ENCODE data around the gene TBL1XR1.
"Not testable (repeated sequence)": the region's sequence is repeated elsewhere in the genome, so short reads cannot be mapped to it uniquely, and the experiment has no call there.

Gene TBL1XR1

DNA sequence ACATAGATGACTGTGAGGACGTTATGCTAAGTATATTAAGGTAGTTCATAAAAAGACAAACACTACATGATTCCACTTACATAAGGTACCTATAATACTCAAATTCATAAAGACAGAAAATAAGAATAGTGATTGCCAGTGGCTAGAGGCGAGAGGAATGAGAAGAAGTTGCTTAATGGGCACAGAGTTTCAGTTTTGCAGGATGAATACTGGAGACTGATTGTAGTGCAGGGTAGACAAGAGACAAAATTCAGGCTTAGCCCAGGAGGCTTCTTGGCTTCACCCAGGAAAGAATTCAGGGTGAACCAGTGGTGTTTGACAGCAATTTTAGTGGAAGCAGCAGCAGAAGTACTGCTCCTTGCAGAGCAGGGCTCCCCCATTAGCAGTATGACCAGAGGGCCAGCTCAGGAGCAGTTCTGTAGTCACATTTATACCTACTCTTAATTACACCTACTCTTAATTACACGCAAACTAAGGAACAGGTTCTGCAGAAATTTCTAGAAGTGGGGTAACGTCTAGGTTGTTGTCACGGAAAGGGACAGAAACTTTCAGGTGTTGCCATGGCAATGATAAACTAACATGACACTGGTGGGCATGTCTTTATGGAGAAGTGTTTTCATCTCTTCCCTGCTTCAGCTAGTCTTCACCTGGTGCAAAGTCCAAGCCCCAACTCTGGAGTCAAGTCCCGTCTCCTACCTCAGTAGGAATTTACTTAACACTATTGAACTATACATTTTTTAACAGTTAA lies 55.2 kb downstream of the TBL1XR1 start:
- no peak for DNase-seq (ENCODE audit: low read depth in 2 of 2)

DNA sequence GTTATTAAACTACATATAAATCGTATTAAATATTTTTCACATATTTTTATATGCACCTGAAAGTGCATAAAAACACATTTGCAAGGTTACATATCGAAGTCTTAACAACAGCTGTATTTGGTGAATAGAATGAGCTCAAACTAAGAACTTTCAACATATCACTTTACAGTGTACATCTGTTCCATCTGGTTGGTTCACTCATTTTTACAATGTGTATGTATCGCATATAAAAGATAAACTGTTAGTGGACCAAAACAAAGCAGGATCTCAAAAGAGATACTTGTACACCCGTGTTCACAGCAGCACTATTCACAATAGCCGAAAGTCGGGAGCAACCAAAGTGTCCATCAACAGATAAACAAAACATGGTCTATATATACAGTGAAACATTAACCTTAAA lies 55.8 kb downstream of the TBL1XR1 start:
- no peak for DNase-seq (ENCODE audit: low read depth in 2 of 2)

DNA sequence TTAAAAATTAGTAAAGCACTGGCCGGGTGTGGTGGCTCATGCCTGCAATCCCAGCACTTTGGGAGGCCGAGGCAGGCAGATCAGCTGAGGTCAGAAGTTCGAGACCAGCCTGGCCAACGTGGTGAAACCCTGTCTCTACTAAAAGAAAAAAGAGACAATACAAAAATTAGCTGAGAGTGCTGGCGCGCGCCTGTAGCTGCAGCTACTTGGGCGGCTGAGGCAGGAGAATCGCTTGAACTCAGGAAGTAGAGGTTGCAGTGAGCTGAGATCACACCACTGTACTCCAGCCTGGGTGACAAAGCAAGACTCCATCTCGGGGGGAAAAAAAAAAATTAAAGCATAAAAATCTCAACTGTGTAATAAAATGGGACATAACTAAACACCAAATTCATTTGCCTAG lies 58.1 kb downstream of the TBL1XR1 start:
- DNase-seq (ENCODE audit: low read depth in 2 of 2): not testable (repeated sequence)

DNA sequence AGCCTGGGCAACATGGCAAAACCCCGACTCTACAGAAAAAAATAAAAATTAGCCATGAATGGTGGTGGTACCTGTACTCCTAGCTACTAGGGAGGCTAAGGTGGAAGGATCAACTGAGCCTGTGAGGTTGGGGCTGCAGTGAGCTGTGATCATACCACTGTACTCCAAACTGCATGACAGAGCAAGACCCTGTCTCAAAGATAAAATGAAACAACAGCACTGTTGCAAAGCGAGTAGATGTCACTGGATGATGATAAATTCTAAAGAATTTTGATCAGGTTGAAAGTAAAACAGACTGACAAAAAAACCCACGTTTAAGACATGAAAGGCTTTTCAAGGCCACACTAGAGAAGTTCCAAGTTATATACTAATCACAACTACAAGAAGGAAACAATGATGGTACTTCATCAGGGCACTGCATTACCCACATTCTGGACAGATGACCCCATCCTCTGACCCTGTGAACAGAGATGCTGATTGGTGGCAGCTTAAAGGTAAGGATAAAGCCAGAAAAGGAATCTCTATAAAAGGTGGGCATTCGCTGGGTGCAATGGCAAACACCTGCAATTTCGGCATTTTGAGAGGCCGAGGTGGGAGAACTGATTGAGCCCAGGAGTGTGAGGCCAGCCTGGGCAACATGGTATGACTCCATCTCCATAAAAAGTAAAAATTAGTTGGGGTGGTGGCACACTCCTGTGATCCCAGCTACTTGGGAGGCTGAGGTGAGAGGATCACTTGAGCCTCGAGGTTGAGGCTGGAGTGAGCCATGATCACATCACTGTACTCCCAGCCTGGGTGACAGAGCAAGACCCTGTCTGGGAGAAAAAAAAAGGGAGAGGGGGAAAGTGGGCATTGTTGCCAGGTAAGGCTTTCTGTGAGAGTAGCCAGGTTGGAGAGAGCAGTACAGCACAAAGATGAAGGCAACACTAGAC lies 59.2 kb downstream of the TBL1XR1 start:
- no peak for DNase-seq (ENCODE audit: low read depth in 2 of 2)

DNA sequence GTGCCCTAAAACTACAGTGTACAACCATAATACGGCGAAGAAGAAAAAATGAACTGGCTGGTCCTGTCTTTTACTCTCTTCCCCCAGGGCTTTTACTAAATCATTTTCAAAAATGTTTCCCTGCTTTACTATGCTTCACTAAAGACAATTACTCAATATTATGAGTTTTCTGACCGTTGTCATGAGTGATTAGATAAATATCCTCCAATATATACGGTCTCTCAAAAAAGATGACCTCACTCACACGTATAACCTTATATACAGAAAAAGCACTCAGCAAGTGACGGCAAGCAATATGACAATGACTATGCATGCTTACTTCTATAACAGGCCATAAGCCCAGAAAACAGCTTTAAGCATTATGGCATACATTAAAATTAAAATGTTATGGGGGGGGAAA lies 60.5 kb downstream of the TBL1XR1 start:
- DNase-seq (ENCODE audit: low read depth in 2 of 2): no peak

DNA sequence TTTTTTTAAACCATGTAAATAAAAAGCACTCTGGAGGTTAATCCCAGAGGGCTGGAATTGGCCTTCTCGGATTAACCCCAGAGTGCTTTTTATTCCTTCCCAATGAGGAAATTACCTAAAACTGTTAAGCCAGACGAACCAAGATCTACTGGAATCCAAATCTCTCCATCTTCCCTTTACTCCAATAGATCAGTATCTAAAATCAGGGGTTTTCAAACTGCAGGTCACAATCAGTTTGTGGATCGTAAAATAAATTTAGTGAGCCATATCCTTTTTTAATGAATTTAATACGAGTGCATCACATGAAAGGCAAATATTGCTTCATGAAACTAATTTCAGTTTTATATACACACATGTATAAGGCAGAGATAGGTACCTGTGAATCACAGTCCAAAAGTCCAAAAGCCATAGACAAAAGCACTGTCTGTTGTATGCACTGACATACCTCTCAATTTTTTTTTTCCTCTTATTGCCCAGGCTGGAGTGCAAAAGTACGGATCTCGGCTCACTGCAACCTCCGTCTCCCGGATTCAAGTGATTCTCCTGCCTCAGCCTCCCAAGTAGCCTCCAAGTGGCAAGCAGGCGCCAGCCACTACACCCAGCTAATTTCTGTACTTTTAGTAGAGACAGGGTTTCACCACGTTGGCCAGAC lies 61.3 kb downstream of the TBL1XR1 start:
- no peak for DNase-seq (ENCODE audit: low read depth in 2 of 2)

DNA sequence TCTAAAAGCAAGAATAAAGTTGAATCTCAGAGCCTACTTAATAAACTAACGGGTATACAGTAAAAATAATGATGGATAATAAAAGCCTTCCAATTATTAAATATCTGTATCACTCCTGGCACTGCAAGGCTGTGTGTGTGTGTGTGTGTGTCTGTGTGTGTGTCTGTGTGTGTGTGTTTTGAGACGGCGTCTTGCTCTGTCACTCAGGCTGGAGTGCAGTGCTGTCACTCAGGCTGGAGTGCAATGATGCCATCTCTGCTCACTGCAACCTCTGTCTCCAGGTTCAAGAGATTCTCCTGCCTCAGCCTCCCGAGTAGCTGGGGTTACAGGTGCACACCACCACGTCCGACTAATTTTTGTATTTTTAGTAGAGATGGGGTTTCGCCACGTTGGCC lies 62.5 kb downstream of the TBL1XR1 start:
- no peak for DNase-seq (ENCODE audit: low read depth in 2 of 2)

DNA sequence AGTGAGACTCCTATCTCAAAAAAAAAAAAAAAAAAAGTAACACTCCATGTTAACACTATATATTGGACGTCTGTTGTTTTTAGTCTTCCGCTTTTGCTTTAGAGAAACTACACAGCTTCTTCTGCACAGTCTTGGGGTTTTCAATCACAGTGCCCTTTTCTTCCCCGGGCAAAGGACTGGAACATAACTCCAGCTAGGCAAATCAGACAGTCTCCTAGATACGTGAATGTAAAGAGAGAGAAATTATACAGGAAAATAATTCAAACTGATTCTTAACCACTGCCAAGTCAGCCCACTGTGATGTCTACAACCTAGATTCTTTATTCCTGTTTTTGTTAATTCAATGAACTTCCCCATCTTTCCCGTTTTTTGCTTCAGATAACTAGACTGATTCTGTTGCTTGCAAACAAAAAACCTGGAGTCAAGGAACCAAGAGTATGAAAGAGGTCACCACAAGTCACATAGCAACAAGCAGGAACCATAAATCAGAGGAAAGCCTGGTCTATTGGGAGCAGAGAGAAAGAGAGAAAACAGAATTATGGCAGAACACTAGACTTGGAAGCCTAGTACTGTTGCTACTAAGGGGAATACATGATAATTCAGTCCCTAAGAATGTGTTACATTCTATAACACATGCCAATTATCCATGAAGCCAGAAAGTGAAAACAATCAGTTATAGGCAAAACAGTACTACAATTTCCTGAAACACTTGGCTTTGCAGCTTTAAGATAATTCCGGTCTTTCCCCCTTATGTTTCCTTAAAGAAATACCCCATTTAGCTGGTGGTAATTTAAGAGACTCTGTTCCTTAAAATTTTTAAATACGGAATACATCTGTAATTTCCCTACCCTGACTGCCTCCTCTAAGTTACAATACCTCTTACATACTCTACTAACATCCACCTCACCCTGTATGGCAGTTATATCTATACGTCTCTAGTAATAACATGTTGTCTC lies 63.1 kb downstream of the TBL1XR1 start:
- no peak for DNase-seq (ENCODE audit: low read depth in 2 of 2)

DNA sequence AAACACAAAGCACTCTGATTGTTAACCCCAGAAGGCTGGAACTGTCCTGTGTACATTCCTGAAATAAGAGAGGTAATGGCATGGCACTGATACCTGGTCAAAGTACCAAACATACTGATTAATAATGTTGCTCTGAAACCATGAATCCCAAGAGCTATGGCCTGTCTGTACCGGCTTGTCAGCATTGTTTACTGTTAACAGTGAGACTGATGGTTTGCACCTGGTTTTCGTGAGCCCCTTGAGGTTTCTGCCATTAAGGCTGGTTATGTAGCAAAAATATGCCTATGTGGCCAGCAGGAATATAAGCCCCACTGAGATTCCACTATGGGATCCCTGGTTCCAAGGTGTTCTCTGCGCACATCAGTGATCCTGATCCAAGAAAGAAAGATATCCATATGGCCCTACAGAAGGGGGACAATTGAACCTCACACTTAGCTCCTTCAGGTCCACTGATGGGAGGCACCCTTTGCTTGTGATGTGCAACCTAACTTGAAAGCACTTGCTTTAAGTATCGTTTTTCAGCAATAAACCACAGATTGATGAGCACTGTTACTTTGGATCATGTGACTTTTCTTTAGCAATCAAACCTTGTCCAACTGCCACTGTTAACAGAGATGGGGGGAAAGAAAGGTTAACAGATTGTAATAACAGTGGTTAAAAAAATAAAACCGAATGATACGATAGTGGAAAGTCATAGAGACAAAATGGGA lies 65.2 kb downstream of the TBL1XR1 start:
- no peak for DNase-seq (ENCODE audit: low read depth in 2 of 2)

DNA sequence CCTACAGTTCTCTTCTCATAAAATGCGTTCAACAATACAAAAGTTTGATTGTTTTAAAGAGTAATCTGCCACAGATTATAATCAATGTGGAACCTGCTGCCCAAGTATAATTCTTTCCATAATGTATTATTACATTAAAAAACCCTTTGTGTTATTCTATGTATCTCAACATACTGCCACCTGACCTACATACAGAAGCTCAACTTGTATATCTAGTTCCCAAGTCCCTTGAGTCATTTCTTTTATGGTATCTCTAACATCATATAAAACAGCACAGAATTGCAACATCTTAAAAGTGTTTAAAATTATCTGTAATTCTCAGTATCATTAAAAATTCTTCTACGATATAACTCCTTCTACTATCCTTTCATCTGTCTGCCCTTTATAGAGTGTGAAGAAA lies 70.3 kb downstream of the TBL1XR1 start:
- DNase-seq (ENCODE audit: low read depth in 2 of 2): no peak

DNA sequence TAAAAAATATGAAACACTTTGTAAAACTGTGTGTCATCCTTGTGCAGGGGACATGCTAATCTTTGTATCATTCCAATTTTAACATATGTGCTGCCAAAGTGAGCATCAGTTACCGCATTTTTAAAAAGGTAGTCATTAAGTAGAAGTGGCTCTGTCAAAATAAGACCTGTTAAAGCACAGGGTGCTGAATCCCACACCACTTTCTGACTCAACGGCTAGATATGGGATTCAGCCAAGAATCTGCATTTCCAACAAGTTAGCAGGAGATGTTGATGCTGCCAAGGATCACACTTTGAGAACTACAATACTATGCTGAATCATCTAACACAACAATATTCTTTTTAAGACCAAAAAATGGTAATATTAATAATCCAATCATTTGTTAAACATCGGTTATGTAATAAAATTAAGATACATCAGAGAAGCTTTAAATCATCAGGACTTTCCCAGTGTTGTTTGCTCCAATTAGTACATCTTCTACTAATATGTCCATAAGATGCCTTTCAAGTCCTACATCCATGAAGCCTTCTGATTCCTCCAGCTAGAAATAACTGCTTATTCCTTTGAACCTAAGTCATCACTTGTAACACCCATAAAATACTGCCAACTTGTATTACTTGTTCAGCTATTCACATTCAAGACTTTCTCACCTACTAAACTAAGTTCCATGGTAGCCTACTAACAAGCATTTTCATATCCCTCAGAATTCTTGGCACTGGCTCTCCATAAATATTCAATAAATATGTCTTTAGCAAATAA lies 71.1 kb downstream of the TBL1XR1 start:
- DNase-seq (ENCODE audit: low read depth in 2 of 2): no peak

DNA sequence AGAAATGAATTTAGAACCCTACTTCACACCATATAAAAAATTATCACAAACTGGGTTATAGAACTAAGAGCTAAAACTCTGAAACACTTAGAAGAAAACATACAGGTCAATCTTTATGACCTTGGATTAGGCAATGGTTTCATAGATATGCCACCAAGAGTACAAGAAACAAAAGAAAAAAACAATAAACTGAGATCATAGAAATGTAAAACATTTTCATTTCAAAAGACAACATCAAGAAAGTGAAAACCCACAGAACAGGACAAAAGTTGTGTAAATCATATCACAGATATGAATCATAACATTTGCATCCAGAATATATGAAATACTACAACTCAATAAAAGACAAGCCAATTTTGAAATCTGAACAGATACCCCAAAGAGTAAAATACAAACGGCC lies 72.4 kb downstream of the TBL1XR1 start:
- DNase-seq (ENCODE audit: low read depth in 2 of 2): no peak

DNA sequence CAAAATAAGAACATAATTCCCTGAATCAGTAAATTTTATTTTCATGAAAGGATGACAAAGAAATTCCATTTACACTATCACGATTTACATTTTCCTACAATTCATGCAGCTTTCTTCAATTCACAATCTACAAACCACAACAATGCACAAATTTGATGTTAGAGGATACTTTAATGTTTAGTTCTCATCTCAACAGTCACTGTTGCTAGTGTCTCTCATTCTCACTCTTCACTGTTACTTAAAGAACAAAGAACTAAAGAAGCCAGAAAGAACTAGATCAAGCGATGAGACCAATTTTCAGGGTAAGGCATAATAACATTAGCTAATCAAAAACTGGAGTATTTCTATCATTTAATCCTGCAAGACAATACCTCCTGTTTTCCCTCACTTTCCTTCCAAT lies 73.5 kb downstream of the TBL1XR1 start:
- no peak for DNase-seq (ENCODE audit: low read depth in 2 of 2)

DNA sequence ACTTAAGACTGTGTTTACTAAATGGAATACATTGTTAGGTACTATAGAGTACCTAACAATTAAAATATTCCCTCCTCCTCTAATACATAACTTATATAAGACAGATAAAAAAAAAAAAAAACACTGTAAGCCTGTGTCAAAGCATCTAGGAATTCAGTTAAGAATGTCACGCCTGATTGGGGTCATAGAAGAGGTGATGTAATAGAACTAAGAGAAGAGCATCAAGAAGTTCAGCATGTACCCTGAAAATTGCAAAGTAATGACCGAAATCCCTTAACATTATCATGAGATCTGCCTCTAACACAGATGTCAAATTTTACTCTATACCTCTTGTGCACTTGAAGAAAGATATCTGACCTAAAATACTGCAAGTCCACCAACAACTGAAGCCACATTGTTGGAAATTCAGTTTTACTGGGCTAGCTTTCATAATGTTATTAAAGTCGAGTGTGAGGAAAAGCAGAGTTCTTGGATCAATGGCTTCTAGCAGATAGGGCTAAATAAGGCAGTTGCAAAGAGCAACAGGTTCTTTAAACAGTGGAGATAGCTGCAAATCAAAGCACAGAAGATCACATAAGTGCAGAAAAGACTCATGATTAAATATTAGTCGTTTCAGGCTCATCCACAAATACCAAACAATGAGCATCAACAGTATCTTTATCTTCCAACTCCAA lies 75.0 kb downstream of the TBL1XR1 start:
- no peak for DNase-seq (ENCODE audit: low read depth in 2 of 2)

DNA sequence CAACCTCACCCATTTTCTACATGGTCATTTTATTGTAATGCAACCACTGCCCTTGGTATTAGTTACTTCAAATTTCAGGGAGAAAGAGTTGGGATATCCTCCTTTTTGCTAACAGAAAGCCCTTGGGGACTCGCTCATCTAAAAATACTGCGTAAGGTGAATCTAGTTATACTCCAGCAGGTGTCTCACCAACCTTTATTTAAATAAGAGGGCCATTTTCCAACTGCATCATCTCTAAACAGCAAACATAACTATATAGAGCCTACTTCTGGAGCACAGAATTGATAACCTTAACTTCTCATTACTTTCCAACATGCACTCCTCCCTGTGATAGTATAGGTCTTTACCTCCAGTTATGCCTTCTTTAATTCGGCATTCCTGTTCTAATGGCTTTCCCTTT lies 77.5 kb downstream of the TBL1XR1 start:
- no peak for DNase-seq (ENCODE audit: low read depth in 2 of 2)

DNA sequence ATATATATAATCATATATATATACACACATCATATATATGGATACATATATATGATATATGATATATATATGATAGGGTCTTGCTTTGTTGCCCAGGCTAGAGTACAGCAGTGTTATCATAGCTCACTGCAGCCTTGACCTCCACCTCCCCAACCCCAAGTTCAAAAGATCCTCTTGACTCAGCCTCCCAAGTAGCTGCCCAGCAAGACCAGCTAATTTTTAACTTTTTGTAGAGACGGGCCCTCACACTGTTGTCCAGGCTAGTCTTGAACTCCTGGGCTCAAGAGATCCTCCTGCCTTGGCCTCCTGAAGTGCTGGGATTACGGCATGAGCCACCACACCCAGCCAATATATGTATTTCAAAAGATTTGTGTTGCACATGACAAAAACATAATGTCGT lies 83.0 kb downstream of the TBL1XR1 start:
- DNase-seq (ENCODE audit: low read depth in 2 of 2): no peak

DNA sequence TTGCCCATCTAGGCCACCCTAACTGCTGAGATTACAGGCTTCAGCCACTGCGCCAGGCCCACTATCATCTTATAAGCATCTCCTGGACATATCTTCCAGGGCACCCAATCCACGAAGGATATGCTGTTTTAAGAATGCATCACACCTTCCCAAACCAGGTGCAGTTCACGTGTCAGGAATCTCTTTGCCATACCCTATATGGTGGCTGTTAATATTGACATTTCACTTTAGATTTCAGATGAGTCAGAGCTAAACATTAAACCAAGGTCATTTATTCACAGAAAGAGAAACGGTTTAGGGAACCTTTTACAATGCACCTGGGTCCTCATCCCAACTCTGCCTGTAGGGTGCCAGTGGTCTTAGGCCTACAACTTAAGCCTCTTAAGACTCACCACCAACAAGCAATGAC lies 85.7 kb downstream of the TBL1XR1 start:
- no peak for DNase-seq (ENCODE audit: low read depth in 2 of 2)

DNA sequence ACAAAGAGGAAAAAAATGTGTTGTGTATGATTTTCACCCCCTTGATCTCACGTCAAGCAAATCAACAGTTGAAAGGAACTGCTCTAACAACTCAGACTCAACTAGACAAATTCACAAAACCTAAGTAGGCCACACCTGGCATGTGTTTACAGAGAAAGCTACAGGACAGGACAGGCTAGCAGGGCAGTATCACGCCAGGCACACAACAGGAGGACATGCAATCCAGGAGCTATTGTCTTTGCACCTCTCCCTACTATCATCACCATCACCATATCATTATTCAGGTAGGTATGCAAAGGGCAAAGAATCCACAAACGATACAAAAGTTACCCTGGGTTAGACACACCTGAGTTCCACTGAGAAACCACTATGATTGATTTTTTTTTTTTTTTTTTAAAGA lies 86.4 kb downstream of the TBL1XR1 start:
- no peak for DNase-seq (ENCODE audit: low read depth in 2 of 2)

DNA sequence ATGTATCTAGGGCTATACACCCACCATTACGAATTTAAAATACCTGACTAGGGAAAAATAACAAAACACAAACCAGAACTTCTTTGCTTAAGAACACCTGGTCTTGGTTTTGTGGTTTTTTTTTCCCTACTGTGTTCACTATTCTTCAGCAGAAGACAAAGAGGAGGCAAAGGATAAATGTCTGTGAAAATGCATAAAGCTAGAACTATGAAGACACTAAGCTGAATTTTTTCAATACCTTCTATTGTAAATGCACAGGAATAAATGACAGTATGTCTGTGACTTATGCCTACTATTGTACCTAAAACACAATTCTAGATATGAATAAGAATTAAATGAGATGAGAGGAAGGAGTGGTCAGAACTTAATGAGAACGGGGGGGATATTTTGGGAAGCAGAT lies 86.9 kb downstream of the TBL1XR1 start:
- no peak for DNase-seq (ENCODE audit: low read depth in 2 of 2)
